ENCODE data around the gene TYROBP.
"Not testable (repeated sequence)": the region's sequence is repeated elsewhere in the genome, so short reads cannot be mapped to it uniquely, and the experiment has no call there.

The TYROBP gene

DNA sequence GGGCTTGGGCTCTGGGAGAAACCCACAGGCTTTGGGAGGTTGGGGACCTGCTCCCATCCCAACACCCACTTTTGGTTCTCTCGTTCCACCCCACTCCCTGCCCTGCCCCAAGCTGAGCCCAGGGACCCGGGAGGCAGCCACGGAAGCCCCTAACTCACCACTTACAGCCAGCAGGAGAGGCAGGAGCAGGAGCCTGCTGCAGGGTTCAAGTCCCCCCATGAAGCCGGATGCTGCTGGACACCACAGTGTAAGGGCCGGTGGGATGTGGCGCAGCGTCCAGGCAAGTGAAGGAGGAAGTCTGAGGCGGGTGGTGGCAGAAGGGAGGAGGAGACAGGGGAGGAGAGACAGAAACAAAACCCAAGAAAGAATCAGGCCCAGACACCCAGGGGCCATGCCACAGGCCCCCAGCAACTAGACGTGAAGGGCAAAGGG lies at the start of gene TYROBP:
TYROBP (minus strand) TSS at position 286 of the 432 bp plus-strand sequence; CDS start at position 219, 67 bp downstream.
- FAIRE-seq (no peak), DNase-seq (ENCODE audit: extremely low spot score, insufficient read length, low read depth) (no peak)

DNA sequence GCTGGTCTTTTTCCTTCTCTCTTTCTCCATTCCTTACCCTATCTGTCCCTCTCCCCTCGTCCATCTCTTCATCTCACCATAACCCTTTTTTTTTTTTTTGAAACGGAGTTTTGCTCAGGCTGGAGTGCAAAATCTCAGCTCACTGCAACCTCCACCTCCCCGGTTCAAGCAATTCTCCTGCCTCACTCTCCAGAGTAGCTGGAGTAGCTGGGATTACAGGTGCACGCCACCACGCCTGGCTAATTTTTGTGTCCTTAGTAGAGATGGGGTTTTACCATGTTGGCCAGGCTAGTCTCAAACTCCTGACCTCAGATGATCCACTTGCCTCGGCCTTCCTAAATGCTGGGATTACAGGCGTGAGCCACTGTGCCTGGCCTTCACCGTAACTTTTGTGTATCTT lies 49.3 kb upstream of the TYROBP start:
- DNase-seq (ENCODE audit: extremely low spot score, insufficient read length, low read depth); FAIRE-seq: not testable (repeated sequence)

GRCh38 chr19:35955881-35956634 lies 48.0 kb upstream of the TYROBP start:
- FAIRE-seq = no peak
- DNase-seq (ENCODE audit: extremely low spot score, insufficient read length, low read depth) = no peak

- FAIRE-seq = no peak
- no peak for DNase-seq (ENCODE audit: extremely low spot score, insufficient read length, low read depth)
Measured at GRCh38 chr19:35949131-35949530, 41.0 kb upstream of the TYROBP start.

- DNase-seq (ENCODE audit: extremely low spot score, insufficient read length, low read depth) (no peak), FAIRE-seq (no peak)
Measured at GRCh38 chr19:35946203-35946602, 38.1 kb upstream of the TYROBP start.

DNA sequence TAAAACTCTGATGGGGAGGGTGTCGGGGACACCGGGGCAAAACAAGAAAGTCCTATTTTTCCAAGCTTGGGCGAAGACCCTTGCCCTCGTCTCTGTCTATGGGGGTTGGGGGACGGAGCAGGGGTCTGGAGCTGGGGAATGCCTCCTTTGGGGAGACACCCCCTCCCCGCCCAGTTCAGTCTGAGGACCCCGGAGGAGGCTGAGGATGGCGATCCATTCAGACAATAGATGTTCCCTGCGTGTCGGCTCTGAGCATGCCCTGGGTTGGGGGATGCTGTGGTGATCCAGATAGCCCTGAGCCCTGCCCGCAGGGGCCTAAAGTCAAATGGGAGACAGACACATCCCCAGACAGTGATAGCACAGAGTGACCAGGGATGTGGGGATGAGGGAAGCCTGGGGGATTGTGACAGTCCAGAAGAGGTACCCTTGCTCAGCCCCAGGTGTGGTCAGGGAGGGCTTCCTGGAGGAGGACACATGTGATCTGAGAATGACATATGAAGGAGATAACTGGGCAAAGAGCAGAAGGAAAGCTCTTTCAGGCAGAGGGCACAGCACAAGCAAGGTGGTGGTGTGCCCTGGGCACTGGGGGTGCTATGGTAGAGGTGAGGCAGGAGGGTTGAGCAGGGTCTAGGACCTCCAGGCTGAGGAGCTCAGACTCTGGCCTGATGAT lies 37.2 kb upstream of the TYROBP start:
- no peak for FAIRE-seq
- no peak for DNase-seq (ENCODE audit: extremely low spot score, insufficient read length, low read depth)

- FAIRE-seq (no peak), DNase-seq (ENCODE audit: extremely low spot score, insufficient read length, low read depth) (no peak)
Measured at GRCh38 chr19:35944556-35944955, 36.5 kb upstream of the TYROBP start.

DNA sequence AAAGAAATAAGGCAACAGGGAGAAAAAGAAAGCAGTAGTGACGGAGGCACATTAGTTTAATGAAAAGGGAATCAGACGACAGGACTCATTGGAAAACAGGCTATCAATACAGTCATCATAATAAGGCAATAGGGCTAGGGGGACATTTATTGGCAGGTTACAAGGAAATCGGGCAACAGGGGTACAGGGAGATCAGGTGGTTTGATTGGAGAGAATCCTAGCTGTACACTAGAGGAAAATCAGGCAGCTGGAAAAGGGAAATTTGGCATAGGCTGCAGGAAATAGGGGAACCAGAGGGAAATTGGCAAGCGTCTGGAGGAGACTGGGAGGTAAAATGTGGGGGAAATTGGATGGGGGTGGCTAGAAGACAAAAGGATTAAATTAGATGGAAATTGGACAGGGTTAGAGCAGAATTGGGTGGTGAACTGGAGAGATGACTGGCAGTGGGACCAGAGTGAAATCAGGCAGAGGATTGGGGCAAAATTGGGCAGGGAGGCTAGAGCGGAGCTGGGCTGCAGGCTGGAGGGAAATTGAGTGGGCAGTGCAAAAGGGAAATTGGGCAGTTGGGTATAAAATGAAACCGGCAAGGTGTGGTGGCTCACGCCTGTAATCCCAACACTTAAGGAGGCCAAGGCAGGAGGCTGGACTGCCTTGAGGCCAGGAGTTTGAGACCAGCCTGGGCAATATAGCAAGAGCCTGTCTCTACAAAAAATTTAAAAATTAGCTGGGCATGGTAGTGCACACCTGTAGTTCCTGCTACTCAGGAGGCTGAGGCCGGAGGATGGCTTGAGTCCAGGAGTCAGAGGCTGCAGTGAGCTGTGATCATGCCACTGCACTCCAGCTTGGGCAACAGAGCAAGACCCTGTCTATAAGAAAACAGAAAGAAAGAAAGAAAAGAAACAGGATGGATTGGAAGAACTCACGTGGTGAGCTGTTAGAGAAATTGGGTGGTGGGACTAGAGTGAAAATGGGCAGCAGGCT lies 35.5 kb upstream of the TYROBP start:
- FAIRE-seq = no peak
- DNase-seq (ENCODE audit: extremely low spot score, insufficient read length, low read depth) = no peak

DNA sequence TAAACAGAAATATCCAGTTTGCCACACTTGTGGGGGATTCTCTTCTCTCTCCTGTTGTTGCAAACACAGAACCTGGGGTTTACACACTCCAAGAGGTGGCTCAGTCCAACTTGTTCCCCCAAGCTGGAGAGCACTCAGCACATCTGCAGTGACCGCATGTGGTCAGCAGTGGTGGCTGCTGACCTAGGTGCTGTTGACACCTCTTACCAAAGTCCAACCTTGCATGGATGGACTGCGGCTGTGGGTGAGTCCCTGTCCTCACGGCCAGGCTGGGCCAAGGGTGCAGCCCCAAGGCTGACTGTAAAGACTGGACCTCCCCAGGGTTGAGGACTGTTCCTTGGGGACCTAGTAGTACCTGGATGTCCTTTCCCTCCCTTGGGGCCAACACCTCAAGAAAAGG lies 34.1 kb upstream of the TYROBP start:
- DNase-seq (ENCODE audit: extremely low spot score, insufficient read length, low read depth) (no peak), FAIRE-seq (no peak)

DNA sequence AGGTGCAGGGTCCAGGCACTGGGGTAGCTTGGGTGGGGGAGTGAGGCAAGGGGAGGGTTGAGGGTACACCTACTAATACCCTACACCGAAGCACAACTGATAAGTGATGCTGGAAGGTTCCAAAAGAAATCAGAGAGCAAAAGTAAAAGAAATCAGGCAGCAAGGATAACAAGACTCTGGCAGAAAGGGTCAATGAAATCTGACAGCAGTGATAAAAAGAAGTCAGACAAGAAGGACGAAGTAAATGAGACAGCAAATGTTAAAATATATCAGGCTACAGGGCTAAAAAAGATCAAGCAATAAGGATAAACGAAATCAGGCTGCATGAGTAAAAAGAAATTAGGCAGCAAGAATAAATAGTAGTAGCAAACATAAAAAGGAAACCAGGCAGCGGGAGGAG lies 32.7 kb upstream of the TYROBP start:
- FAIRE-seq (no peak), DNase-seq (ENCODE audit: extremely low spot score, insufficient read length, low read depth) (no peak)

DNA sequence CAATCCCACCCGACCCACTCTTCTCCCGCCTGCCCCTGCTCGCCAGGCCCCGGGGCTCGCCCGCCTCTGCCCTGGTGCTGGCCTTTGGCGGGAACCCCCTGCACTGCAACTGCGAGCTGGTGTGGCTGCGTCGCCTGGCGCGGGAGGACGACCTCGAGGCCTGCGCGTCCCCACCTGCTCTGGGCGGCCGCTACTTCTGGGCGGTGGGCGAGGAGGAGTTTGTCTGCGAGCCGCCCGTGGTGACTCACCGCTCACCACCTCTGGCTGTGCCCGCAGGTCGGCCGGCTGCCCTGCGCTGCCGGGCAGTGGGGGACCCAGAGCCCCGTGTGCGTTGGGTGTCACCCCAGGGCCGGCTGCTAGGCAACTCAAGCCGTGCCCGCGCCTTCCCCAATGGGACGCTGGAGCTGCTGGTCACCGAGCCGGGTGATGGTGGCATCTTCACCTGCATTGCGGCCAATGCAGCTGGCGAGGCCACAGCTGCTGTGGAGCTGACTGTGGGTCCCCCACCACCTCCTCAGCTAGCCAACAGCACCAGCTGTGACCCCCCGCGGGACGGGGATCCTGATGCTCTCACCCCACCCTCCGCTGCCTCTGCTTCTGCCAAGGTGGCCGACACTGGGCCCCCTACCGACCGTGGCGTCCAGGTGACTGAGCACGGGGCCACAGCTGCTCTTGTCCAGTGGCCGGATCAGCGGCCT lies 32.1 kb upstream of the TYROBP start:
- no peak for DNase-seq (ENCODE audit: extremely low spot score, insufficient read length, low read depth)
- FAIRE-seq = no peak

DNA sequence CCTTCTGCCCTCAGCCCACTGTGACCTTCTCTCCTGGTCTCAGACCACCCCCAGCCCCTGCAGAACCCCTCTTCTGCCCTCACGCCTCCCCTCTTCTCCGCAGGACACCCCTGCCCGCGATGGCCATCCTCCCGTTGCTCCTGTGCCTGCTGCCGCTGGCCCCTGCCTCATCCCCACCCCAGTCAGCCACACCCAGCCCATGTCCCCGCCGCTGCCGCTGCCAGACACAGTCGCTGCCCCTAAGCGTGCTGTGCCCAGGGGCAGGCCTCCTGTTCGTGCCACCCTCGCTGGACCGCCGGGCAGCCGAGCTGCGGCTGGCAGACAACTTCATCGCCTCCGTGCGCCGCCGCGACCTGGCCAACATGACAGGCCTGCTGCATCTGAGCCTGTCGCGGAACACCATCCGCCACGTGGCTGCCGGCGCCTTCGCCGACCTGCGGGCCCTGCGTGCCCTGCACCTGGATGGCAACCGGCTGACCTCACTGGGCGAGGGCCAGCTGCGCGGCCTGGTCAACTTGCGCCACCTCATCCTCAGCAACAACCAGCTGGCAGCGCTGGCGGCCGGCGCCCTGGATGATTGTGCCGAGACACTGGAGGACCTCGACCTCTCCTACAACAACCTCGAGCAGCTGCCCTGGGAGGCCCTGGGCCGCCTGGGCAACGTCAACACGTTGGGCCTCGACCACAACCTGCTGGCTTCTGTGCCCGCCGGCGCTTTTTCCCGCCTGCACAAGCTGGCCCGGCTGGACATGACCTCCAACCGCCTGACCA lies 31.4 kb upstream of the TYROBP start:
- FAIRE-seq (no peak), DNase-seq (ENCODE audit: extremely low spot score, insufficient read length, low read depth) (no peak)

GRCh38 chr19:35938282-35939224 lies 30.5 kb upstream of the TYROBP start:
- DNase-seq (ENCODE audit: extremely low spot score, insufficient read length, low read depth) (no peak), FAIRE-seq (no peak)

DNA sequence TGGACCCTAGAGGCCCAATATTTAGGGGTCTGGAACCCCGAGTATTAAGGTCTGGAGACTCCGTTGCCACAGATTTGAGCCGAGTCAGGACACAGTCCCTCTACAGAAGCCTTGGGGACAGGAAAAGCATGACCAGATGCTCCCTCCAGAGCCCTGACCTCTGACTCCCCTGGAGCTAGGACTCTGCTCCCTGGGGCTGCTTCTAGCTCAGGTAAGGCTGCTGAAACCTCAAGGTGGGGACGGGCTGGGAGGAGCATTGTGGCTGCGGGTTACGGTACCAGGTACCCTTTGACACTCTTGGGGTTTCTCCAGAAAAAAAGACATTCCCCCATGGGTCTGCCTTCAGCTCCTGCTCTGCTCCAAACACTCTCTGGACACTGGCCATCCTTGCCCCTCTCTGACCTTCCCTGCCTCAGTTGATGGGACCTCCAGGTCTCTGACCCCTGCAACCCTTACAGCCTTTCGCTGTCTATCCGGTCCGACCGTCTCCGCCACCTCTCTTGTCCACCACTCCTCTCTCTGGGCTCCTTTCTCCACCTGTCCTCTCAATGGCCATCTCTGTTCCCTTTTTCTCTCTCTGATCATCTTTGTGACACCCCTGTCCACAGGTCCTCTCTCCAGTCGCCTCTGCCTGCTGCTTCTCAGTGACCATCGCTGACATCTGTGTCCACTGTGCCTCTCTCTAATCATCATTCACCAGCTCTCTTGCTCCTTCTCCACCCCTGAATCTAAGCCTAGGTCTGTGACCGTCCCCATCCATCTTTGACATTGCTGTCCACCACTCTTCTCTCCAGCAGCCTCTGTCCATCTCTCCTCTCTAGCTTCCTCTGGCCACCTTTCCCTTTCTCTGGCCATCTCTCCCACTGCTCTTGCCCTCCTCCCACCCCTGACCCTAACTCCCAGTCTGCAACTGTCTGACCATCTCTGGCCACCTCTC lies 29.5 kb upstream of the TYROBP start:
- FAIRE-seq (no peak), DNase-seq (ENCODE audit: extremely low spot score, insufficient read length, low read depth) (no peak)

DNA sequence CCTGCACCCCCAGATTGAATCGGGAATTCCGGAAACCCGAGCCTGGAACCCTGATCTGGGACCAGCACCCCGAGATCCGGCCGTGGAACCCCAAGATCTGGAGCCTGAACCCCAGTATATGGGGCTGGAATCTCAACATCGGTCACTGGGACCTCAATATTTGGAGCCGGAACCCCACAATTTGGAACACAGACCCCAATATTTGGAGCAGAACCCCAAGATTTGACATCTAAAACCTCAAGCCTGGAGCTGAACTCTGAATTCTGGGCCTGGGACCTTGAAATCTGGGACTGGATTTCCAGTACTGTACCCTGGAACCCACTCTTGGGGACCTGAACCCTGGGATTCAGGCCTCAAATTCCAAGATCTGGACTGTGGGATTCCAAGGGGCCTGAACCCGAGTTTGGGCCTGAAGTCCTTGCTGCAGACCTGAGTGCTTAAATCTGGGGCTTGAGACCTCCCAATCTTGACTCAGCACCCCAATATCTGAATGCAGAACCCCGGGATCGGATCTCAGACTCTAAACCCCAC lies 28.7 kb upstream of the TYROBP start:
- no peak for DNase-seq (ENCODE audit: extremely low spot score, insufficient read length, low read depth)
- FAIRE-seq = no peak

DNA sequence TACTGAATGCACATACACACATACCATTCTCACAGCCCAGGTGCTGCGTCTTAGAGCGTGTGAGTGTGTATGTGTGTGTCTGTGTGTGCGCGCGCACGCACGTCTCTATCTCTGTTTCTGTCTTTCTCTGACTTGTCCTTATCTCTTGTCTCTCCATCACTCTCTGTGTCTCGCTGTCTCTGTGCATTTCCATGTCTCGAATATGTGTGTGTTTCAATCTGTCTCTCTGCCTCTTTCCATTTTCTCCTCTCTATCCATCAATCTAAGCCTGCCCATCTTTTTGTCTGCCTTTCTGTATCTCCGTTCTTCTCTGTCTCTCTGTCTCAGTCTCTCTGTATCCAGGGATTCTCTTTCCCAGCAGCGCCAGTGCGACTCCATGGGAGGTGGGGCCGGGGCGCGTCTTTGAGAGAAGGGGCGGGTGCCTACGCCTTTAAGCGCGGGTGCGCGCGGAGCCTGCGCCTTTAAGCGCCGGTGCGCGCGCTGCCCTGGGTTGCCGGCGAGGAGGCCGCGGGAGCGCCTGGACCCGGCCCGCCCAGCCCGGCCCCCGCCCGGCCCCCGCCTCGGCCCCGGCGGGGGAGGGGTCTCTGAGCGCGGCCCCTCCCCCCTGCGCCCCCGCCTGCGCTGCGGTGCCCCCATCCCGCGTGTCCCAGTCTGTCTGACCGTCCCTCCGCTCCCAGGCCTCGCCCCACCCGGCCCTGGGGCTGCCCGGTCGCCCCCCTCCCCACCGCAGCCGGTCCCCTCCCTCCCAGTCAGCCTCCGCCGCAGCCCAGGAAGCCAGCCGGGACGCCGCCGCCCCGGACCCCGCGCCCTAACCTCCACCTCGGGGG lies 28.0 kb upstream of the TYROBP start, which contains the start of gene LRFN3:
LRFN3 (plus strand) TSS at position 464 of the 827 bp plus-strand sequence. CDS start 3,052 bp downstream, outside the sequence.
- DNase-seq (ENCODE audit: extremely low spot score, insufficient read length, low read depth) (no peak), FAIRE-seq (peak; percentile 45)

Data from GM18507 (cell line).